OCI-LY7 (cell line): ENCODE measurements around the gene DNAH8.

Experiments
- CTCF ChIP-seq: fragments of 200-600 bp; sonication (generic); conservative IDR thresholded peaks from 2 replicates; pipeline ENCODE4 v1.5.1; 2014; ENCODE audit warnings: mild to moderate bottlenecking, antibody characterized with exemption, low read length, moderate library complexity, mixed read lengths
- EZH2phosphoT487 ChIP-seq: fragments of 200-600 bp; sonication (generic); IDR thresholded peaks from 2 replicates; pipeline ENCODE4 v1.6.1; 2018; ENCODE audit warnings: low read depth, borderline replicate concordance, mild to moderate bottlenecking, mixed run types, antibody characterized with exemption, low read length, moderate library complexity, mixed read lengths

DNA sequence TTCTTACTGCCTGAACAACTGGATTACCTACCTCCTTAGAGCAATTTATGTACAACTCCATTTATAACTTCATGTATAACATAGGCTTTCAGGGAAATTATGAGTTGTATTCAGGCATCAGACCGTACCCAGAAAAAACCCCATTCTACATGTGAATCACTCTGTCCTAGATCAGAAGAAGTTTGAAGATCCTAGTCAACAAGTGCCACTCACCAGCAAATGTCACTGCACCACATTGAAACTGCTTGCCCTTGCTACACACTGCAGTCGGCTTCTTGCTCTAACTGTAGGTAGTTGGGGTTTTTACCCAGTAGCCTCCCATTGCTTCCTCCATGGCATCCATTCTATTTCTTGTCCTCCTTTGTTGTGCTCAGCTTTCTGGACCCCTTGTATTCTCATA is 132.4 kb downstream of the DNAH8 start:
- no peak for TF ChIP-seq CTCF
- no peak for TF ChIP-seq EZH2phosphoT487
